Middle frontal gyrus (tissue), 1 donor: ENCODE data around the gene KRT80.

ENCODE experiments used
- DNase-seq: peaks from one replicate; pipeline ENCODE4 v3.0.0-alpha.2; 2015; ENCODE audit warnings: low spot score; ENCODE audit errors: extremely low spot score

Gene KRT80

GRCh38 chr12:52199294-52199919 is 7.6 kb upstream of the KRT80 start:
- no peak for DNase-seq

- no peak for DNase-seq
These were observed 6.8 kb upstream of the KRT80 start for GRCh38 chr12:52198454-52199215.

GRCh38 chr12:52197371-52198231 is 5.8 kb upstream of the KRT80 start:
- DNase-seq, result no peak

GRCh38 chr12:52195065-52195730 is 3.4 kb upstream of the KRT80 start:
- no peak for DNase-seq

- no peak for DNase-seq
These were observed 2.2 kb upstream of the KRT80 start for GRCh38 chr12:52193991-52194390.

- DNase-seq, result no peak
These were observed 1.7 kb upstream of the KRT80 start for GRCh38 chr12:52193532-52193931.

GRCh38 chr12:52190860-52191729 is 719 bp downstream of the KRT80 start:
- no peak for DNase-seq

DNA sequence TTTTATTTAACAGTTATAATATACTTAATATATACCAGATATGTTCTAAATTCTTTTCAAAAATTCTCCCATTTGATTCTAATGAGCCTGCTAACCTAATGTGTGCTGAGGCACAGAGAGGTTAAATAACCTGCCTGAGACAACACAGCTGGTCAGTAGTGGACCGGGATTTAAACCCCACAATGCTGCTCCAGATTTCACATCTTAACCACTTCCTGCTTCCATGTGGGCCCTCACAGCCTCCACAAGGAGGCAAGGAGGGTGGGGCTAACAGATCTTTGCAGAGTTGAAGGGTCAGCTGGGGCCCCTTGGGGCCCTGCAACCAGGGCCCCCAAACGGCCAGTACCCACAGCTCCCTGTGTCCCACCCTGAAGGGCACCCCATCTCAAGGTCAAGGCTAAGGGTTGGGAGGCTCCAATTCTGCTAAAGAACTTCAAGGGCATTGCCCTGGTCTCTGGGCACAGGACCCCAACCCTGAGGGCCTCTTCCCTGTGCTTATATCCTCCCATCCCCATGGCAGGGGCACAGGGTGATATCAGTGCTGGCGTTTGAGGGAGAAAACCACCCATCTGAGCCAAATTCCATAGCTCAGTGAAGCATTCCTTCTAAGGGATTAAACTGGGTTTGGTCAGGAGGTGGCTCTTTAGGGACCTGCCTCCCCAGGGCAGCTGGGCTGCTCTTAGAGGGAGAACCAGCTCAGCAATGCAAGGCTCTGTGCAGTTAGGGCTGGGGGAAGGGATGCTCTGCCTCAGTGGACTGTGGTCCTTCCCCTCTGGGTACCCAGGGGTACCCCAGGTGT is 2.2 kb downstream of the KRT80 start:
- DNase-seq, result no peak

- no peak for DNase-seq
These were observed 3.2 kb downstream of the KRT80 start for GRCh38 chr12:52188658-52189057.

- no peak for DNase-seq
These were observed 4.2 kb downstream of the KRT80 start for GRCh38 chr12:52187640-52188039.

DNA sequence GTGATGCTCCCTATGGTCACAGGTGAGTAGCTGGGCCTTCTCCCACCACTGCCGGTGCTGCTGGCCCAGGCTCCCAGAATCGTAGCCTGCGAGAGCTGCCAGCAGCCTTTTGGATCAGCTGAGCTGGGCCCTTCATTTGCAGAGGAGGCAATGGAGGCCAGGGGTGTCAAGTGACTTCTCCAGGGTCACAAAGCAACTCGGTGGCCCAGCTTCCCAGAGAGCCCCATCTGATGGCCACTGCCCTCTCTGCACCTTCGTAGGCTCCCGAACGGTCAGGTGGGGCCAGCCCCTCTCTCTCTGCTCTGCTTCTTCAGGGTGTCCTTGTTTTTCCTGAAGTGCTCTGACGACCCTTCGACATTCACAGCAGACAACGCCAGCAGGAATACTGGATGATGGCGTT is 4.6 kb downstream of the KRT80 start:
- no peak for DNase-seq

GRCh38 chr12:52186118-52186840 is 5.5 kb downstream of the KRT80 start:
- no peak for DNase-seq

GRCh38 chr12:52185400-52185967 is 6.3 kb downstream of the KRT80 start:
- no peak for DNase-seq

- no peak for DNase-seq
These were observed 7.0 kb downstream of the KRT80 start for GRCh38 chr12:52184813-52185212.

GRCh38 chr12:52183971-52184370 is 7.8 kb downstream of the KRT80 start:
- no peak for DNase-seq

DNA sequence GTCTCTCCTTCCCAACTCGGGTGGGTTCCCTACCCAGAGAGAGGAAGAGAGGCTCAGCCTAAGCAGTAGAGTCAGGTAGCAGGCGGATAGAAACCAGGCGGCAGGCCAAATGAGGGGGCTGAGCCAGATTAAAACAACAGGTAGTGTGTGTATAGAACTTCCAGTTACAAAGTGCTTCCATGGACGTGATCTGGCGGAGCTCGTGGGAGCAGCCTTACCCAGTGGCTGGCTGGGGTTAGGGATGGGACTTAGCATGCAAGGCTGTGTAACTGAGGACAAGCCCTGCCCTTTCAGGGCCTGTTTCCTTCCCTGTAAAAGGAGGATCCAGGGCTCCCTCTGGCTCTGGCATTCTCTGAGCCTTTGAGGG is 8.3 kb downstream of the KRT80 start:
- no peak for DNase-seq

GRCh38 chr12:52182898-52183543 is 8.8 kb downstream of the KRT80 start:
- DNase-seq, result no peak

DNA sequence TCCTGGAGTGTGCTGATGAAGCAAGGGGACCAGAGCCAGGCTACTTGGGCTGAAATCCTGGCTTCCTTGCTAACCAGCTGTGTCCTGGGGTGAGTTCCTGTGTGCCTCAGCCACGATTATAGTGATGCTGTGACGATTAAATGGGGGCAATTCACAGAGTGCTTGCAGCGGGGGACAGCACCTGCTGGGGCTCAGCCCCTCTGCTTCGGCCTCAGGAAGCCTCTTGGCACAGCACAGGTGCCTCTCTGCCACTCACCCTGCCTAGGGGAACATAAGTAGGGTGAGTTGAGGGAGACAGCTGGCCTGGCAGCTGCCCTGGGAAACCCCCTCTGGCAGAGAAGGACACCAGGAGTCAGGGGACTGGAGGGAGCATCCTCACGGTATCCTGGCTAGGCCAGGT is 9.4 kb downstream of the KRT80 start:
- DNase-seq, result no peak
